ENCODE measurements around the gene PVALEF. TPM values are rescaled to one million over a fixed set of nuclear protein-coding genes. Genes with fewer than 3 reads are reported as not detected.

Gene PVALEF
- total and polyA plus RNA-seq, 9 donors, result not detected

DNA sequence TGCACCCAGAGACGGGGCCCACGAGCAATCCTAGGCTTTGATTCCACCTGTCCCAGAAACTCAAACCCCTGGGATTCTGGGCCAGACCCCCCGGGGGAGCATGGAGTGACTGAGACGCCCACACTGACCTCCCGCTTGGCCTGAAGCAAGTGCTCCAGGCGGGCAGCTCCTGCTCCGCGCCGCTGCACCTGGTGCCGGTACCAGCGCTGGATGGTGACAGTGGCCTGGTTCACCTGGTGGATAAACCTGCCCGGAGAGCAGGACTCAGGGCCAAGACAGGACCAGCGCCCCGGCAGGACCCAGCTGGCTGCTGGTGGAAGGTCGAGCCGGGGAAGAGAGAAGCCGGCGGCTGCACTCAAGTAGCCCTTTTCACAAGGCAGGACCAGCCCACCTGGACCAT is 34.9 kb downstream of the PVALEF start:
- TF ChIP-seq POLR2A (IDR thresholded peaks at IDR 0.05), result no peak
- TF ChIP-seq, protein P1, sequence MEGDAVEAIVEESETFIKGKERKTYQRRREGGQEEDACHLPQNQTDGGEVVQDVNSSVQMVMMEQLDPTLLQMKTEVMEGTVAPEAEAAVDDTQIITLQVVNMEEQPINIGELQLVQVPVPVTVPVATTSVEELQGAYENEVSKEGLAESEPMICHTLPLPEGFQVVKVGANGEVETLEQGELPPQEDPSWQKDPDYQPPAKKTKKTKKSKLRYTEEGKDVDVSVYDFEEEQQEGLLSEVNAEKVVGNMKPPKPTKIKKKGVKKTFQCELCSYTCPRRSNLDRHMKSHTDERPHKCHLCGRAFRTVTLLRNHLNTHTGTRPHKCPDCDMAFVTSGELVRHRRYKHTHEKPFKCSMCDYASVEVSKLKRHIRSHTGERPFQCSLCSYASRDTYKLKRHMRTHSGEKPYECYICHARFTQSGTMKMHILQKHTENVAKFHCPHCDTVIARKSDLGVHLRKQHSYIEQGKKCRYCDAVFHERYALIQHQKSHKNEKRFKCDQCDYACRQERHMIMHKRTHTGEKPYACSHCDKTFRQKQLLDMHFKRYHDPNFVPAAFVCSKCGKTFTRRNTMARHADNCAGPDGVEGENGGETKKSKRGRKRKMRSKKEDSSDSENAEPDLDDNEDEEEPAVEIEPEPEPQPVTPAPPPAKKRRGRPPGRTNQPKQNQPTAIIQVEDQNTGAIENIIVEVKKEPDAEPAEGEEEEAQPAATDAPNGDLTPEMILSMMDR (IDR thresholded peaks at IDR 0.05), result no peak
- no peak for TF ChIP-seq EP300 (IDR thresholded peaks at IDR 0.05)
- H3K36me3 ChIP-seq, result no peaks in the 10 kb centered on the region
- no peaks in the 10 kb centered on the region for H3K27me3 ChIP-seq
- intact Hi-C loops (cut with DNase I), result loop anchor here in 1 of 4 donors (10.0 kb wide), 1 partner anchor 55 kb away; no protein-coding TSS in a partner anchor
- H3K4me1 ChIP-seq (ENCODE audit: insufficient read depth), result no peaks in the 10 kb centered on the region
- WGBS, 3 donors, result 87 to 90% (median 90%) methylated on average over 11 to 18 of the region's 18 CpGs
- H3K27ac ChIP-seq, result no peak overlapping the region
- DNase-seq, result no peak
- H3K4me3 ChIP-seq, result no peak overlapping the region
- no peaks in the 10 kb centered on the region for H3K9me3 ChIP-seq

DNA sequence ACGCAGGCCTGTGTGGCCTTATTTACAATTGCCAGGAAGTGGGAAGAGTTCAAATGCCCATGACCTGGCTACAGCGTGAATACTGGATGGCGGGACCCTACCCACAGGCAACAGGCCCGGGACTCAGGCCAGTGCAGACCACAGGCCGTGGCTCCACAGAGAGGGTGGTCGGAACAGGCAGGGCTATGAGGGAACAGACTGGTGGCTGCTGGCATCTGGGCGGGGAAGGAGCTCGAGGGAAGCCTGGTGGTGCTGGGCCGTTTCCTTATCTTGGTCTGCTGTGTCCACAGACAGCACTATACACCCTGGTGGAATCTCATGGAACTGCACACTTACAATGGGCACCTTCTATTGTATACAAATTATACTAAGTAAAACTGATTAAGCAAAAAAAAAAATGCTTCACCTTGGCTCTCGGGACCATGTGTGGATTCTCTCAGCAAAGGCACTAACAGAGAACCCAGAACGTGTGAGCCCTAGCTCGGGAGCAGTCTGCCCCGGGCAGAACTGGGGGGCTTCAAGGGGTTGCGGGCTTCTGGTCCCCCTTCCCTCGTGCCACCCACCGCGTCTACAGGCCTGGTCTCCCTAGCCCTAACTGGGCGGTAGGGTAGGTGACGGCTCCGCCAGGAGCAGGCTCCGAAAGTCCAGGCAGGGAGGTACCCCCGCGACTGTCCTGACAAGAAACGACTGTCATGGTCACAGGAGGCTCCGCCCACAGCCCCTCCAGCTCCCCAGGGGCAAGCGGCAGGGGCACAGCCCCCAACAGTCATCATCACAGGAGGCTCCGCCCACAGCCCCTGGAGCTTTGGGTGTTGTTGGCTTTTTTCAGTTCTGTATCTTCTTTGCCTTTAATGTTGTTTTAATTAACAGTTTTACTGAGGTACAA is 35.6 kb downstream of the PVALEF start:
- no peaks in the 10 kb centered on the region for H3K4me1 ChIP-seq (ENCODE audit: insufficient read depth)
- WGBS, 3 donors, result 70 to 76% (median 74%) methylated on average over 27 of the region's 27 CpGs
- H3K9me3 ChIP-seq, result no peaks in the 10 kb centered on the region
- H3K27me3 ChIP-seq, result no peaks in the 10 kb centered on the region
- TF ChIP-seq EP300 (IDR thresholded peaks at IDR 0.05), result no peak
- TF ChIP-seq POLR2A (IDR thresholded peaks at IDR 0.05), result no peak
- TF ChIP-seq, protein P1 (IDR thresholded peaks at IDR 0.05), result no peak
- no peak overlapping the region for H3K4me3 ChIP-seq
- H3K36me3 ChIP-seq, result no peaks in the 10 kb centered on the region
- H3K27ac ChIP-seq, result no peak overlapping the region
- DNase-seq, result no peak
- intact Hi-C loops (cut with DNase I), result loop anchor here in 1 of 4 donors (10.0 kb wide), 1 partner anchor 56 kb away; no protein-coding TSS in a partner anchor

DNA sequence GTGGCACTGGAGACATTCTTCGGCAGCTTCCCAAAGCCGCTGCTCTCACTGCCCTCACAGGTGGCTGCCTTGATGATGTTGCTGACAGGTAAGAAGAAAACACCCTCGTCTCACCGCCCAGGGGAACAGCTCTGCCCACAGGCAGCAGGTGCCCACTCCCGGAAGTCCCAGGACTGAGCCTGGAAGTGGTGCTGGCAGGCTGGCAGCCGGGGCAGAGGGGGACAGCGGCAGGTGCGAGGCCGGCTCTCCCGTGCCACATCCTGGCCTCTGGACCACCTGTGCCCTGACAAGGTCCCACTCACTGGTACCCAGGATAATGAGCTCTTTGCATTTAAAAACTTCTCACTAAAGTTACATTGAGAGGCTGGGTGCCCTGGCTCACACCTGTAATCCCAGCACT is 37.0 kb downstream of the PVALEF start:
- no peaks in the 10 kb centered on the region for H3K27me3 ChIP-seq
- TF ChIP-seq POLR2A (IDR thresholded peaks at IDR 0.05), result no peak
- TF ChIP-seq, protein P1 (IDR thresholded peaks at IDR 0.05), result no peak
- no peak for TF ChIP-seq EP300 (IDR thresholded peaks at IDR 0.05)
- H3K9me3 ChIP-seq, result no peaks in the 10 kb centered on the region
- H3K4me3 ChIP-seq, result no peak overlapping the region
- intact Hi-C loops (cut with DNase I), result loop anchor here in 1 of 4 donors (10.0 kb wide), 1 partner anchor 58 kb away; no protein-coding TSS in a partner anchor
- 90 to 96% (median 94%) methylated on average over 5 to 10 of the region's 10 CpGs for WGBS, 3 donors
- H3K4me1 ChIP-seq (ENCODE audit: insufficient read depth), result no peaks in the 10 kb centered on the region
- no peaks in the 10 kb centered on the region for H3K36me3 ChIP-seq
- no peak for DNase-seq
- H3K27ac ChIP-seq, result no peak overlapping the region

DNA sequence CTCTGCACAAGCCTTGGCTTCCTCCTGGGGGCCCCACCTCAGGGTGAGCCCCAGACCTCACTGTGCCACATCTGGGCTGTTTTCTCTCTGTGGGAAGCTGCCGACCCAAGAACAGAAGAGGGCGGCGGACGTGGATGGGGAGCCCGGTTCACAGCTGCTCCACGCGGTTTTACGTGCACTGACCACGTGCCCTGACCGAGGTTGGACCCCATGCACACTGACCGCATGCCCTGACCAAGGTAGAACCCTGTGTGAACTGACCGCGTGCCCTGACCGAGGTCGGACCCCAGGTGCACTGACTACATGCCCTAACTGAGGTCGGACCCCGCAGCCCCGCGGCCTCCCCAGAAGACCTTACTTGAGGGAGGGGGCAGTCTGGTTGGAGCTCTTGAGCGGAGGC is 37.8 kb downstream of the PVALEF start:
- 91 to 94% (median 94%) methylated on average over 19 to 20 of the region's 20 CpGs for WGBS, 3 donors
- no peaks in the 10 kb centered on the region for H3K36me3 ChIP-seq
- H3K27ac ChIP-seq, result no peak overlapping the region
- TF ChIP-seq, protein P1 (IDR thresholded peaks at IDR 0.05), result no peak
- no peak for TF ChIP-seq EP300 (IDR thresholded peaks at IDR 0.05)
- TF ChIP-seq POLR2A (IDR thresholded peaks at IDR 0.05), result no peak
- no peaks in the 10 kb centered on the region for H3K9me3 ChIP-seq
- no peaks in the 10 kb centered on the region for H3K27me3 ChIP-seq
- intact Hi-C loops (cut with DNase I), result loop anchor here in 1 of 4 donors (10.0 kb wide), 1 partner anchor 58 kb away; no protein-coding TSS in a partner anchor
- H3K4me3 ChIP-seq, result no peak overlapping the region
- DNase-seq, result no peak
- no peaks in the 10 kb centered on the region for H3K4me1 ChIP-seq (ENCODE audit: insufficient read depth)
